Measurements from ENCODE around the gene MSI2. TPM values are rescaled to one million over a fixed set of nuclear protein-coding genes. Genes with fewer than 3 reads are reported as not detected.

The MSI2 gene
- polyA plus RNA-seq, 1 donor from 2014 or later: 3.8 TPM

GRCh38 chr17:57537524-57538410, 281.4 kb downstream of the MSI2 start:
- Mint-ChIP-seq H3K36me3 (peaks cover 4% of the 10 kb centered on the region), H3K4me1 (peaks cover 16 to 19% (median 18%) of the 10 kb centered on the region in 3 donors), H3K9me3 (no peaks in the 10 kb centered on the region), H3K27ac (peak overlapping the region in 1 of 3 donors; percentile 79), H3K27me3 (no peaks in the 10 kb centered on the region), H3K4me3 (peak overlapping the region in 2 of 4 donors; percentile 76 to 80)

DNA sequence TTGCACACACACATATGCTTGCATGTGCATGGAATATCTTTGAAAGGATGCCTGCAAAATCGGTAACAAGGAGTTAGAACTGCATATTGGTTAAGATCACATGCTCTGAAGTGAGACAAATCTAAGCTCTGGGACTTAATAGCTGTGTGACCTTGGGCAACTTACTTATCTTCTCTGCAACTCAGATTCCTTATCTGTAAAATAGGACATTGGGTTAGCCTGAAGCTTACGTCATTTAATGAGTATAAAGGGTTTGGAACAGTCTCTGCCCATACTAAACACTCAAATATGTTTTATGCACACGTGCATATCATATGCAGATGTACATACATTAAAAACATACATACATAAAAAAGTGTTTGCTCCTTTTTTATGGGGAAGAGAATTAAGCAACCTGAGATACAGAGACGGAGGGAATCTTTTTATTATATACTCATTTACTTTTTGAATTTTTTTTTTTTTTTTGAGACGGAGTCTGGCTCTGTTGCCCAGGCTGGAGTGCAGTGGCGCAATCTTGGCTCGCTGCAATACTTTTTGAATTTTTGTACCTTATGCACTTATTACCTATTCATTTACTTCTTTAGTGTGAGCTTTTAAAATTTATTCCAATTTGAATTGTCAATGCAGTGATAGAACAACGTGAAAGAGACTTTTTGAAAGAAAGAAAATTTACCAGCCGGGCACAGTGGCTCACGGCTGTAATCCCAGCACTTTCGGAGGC, 282.6 kb downstream of the MSI2 start:
- Mint-ChIP-seq H3K4me3 (no peak overlapping the region), H3K27ac (peak overlapping the region in 1 of 3 donors; percentile 79), H3K4me1 (peaks cover 19 to 28% (median 20%) of the 10 kb centered on the region in 3 donors), H3K9me3 (no peaks in the 10 kb centered on the region), H3K27me3 (no peaks in the 10 kb centered on the region), H3K36me3 (peaks cover 6% of the 10 kb centered on the region)

DNA sequence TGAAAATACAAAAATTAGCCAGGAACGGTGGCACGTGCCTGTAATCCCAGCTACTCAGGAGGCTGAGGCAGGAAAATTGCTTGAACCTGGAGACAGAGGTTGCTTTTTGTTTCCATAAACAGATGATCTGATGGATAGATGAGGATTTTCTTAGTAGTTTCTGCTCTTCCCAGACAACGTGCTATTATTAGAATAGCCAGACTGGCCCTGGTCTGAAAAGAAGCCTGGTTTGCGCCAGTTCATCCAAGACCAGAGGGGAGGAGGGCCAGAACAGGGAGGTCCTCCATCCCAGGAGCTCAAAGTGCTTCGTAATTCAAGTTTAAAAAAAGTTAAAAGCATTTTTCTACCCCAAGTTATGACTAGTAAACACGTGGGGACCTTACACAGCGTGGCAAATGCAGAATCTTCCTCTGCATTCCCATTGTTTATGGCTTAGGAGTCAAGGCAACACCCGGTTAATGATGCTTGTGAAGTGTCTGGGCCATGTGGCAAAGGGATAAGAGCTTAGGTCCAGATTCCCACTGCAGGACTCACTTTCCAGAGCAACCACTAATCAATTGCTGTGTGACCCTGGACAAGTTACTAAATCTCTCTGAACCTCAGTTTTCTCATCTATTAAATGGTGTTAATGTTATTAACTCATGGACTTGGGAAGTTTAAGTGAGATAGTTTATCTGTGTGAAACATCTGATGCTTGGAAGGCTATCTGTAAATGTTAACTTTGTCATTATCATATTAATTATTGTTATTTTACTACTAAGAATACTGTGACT, 283.4 kb downstream of the MSI2 start:
- peak overlapping the region in 1 of 4 donors; percentile 32 for H3K4me3 Mint-ChIP-seq
- no peaks in the 10 kb centered on the region for H3K27me3 Mint-ChIP-seq
- no peak overlapping the region for H3K27ac Mint-ChIP-seq
- H3K9me3 Mint-ChIP-seq: no peaks in the 10 kb centered on the region
- H3K36me3 Mint-ChIP-seq: peaks cover 5% of the 10 kb centered on the region
- H3K4me1 Mint-ChIP-seq: peaks cover 17 to 28% (median 22%) of the 10 kb centered on the region in 3 donors

DNA sequence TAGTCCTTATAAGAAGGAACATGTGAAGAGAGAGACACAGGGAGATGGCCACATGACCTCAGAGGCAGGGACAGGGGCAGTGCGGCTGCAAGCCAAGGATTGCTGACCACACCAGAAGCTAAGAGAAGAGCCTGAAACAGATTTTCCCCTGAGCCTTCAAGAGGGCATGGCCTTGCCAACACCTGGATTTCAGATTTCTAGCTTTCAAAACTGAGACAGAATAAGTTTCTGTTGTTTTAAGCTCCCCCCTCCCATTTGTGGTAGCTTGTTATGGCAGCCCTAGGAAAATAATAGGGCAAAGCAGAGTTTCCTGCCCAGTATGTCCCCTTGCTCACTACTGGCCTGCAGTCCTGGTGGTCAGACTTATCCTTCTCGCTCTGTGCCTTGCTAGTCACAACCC, 284.3 kb downstream of the MSI2 start:
- Mint-ChIP-seq H3K9me3 (no peaks in the 10 kb centered on the region), H3K36me3 (peaks cover 4% of the 10 kb centered on the region), H3K27me3 (no peaks in the 10 kb centered on the region), H3K4me1 (peaks cover 17 to 28% (median 24%) of the 10 kb centered on the region in 3 donors), H3K4me3 (peak overlapping the region in 1 of 4 donors; percentile 40), H3K27ac (peak overlapping the region in 2 of 3 donors; percentile 26 to 54)

GRCh38 chr17:57541049-57541448, 284.7 kb downstream of the MSI2 start:
- no peaks in the 10 kb centered on the region for H3K27me3 Mint-ChIP-seq
- peaks cover 4% of the 10 kb centered on the region for H3K36me3 Mint-ChIP-seq
- H3K4me3 Mint-ChIP-seq: peak overlapping the region in 1 of 4 donors; percentile 40
- peaks cover 17 to 28% (median 24%) of the 10 kb centered on the region in 3 donors for H3K4me1 Mint-ChIP-seq
- peak overlapping the region in 2 of 3 donors; percentile 26 to 54 for H3K27ac Mint-ChIP-seq
- no peaks in the 10 kb centered on the region for H3K9me3 Mint-ChIP-seq

GRCh38 chr17:57541472-57542394, 285.4 kb downstream of the MSI2 start:
- H3K4me1 Mint-ChIP-seq: peaks cover 14 to 28% (median 26%) of the 10 kb centered on the region in 3 donors
- peak overlapping the region in 1 of 3 donors; percentile 16 for H3K27ac Mint-ChIP-seq
- H3K4me3 Mint-ChIP-seq: no peak overlapping the region
- H3K9me3 Mint-ChIP-seq: no peaks in the 10 kb centered on the region
- peaks cover 4% of the 10 kb centered on the region for H3K36me3 Mint-ChIP-seq
- no peaks in the 10 kb centered on the region for H3K27me3 Mint-ChIP-seq

DNA sequence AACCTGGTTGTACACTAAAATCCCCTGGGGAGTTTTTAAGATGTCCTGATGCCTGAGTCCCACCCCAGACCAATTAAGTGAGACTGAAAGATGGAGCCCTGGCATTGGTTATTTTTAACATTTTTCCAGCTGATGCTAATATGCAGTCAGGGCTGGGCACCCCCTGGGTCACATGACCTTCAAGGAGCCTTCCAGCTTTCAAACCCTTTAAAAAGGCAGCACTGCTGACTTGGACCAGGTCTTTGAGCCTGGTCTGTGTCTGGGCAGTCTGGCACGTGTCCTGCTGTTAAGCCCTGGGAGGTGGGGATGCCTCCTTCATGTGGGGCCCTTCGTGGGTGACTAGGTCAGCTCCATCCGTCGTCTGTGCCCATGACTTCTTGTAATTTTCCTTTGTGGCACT, 286.2 kb downstream of the MSI2 start:
- H3K27me3 Mint-ChIP-seq: no peaks in the 10 kb centered on the region
- peak overlapping the region in 1 of 3 donors; percentile 1 for H3K27ac Mint-ChIP-seq
- peaks cover 4% of the 10 kb centered on the region for H3K36me3 Mint-ChIP-seq
- H3K4me3 Mint-ChIP-seq: no peak overlapping the region
- peaks cover 18 to 32% (median 32%) of the 10 kb centered on the region in 3 donors for H3K4me1 Mint-ChIP-seq
- no peaks in the 10 kb centered on the region for H3K9me3 Mint-ChIP-seq

DNA sequence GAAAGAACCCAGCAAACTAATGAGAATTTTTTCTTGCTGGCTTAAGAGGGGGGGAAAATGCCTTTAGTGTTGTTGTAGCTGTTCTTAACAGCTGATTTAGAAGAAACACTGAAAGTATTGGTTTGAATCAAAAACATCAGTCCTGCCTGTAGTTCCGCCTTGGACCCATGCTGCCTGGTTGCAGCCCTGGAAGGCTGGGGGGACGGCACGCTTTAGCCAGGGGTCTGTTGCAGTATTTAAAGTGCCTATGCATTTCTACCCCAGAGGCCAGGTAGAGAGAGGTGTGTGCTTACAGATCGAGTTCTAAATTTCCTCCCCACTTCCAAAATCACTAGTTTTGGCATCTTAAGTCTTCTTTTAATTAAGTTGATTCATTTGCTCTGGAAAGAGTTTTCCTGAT, 286.9 kb downstream of the MSI2 start:
- no peaks in the 10 kb centered on the region for H3K27me3 Mint-ChIP-seq
- H3K36me3 Mint-ChIP-seq: peaks cover 3% of the 10 kb centered on the region
- H3K4me3 Mint-ChIP-seq: no peak overlapping the region
- H3K9me3 Mint-ChIP-seq: no peaks in the 10 kb centered on the region
- peak overlapping the region in 1 of 3 donors; percentile 4 for H3K27ac Mint-ChIP-seq
- peaks cover 24 to 38% (median 34%) of the 10 kb centered on the region in 3 donors for H3K4me1 Mint-ChIP-seq

DNA sequence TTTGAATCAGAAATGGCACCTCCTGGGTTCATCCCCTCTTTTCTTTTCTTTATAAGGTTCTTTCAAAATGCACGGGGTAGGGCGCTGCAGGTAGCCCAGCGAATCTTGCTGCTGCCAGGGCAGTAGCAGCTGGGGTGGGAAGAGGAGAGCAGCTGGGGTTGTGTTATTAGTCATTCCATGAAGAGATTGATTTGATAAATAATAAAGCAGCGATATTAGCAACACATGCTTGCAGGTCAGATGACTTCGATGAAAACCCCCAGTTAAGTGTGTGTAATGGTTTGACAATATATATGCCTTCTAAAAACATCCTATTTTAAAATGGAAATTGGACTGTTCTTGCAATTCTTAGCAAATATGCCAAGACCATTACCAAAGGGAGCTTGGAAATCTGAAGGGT, 288.1 kb downstream of the MSI2 start:
- Mint-ChIP-seq H3K9me3 (no peaks in the 10 kb centered on the region), H3K4me1 (peaks cover 26 to 40% (median 36%) of the 10 kb centered on the region in 3 donors), H3K27ac (peak overlapping the region in 1 of 3 donors; percentile 14), H3K27me3 (no peaks in the 10 kb centered on the region), H3K36me3 (peaks cover 3% of the 10 kb centered on the region), H3K4me3 (no peak overlapping the region)

DNA sequence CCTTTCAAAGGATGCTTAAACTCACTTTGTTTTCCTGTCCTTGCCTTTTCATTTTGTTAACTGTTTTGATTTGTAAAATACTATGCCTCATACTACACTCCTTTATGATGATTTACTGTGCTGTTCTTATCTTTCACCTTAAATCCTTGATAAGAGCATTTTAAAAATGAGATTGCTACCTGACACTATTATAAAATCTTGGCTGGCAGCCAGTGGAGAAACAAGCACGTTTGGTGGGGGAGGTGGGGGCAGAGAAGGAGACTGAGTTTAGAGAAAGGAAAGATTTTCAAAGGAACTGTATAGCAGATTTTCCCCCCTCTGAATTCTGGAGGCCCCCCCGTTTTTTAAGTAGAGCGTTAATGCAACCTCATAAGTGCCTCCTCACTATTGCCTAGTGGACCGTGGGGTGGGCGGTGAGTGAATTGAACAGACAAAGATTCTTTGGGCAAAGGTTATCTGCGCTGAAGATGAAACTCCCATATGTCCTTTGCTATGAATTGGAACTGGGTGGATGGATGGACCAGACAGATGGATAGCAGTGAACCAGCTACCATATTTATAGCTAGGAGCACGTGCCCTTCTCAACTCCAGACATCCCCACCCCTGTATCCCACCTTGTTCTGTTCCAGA, 288.6 kb downstream of the MSI2 start:
- Mint-ChIP-seq H3K27ac (peak overlapping the region in 2 of 3 donors; percentile 6 to 14), H3K9me3 (no peaks in the 10 kb centered on the region), H3K4me1 (peaks cover 31 to 43% (median 39%) of the 10 kb centered on the region in 3 donors), H3K27me3 (no peaks in the 10 kb centered on the region), H3K4me3 (no peak overlapping the region), H3K36me3 (peaks cover 3% of the 10 kb centered on the region)

GRCh38 chr17:57545731-57546342, 289.5 kb downstream of the MSI2 start:
- H3K4me1 Mint-ChIP-seq: peaks cover 35 to 41% (median 37%) of the 10 kb centered on the region in 3 donors

GRCh38 chr17:57548421-57549410, 292.4 kb downstream of the MSI2 start:
- Mint-ChIP-seq H3K36me3 (peaks cover 2% of the 10 kb centered on the region), H3K4me3 (peak overlapping the region in 2 of 4 donors; percentile 82 to 84), H3K4me1 (peaks cover 43 to 60% (median 50%) of the 10 kb centered on the region in 3 donors), H3K27ac (peak overlapping the region in 2 of 3 donors; percentile 90 to 98), H3K27me3 (no peaks in the 10 kb centered on the region), H3K9me3 (no peaks in the 10 kb centered on the region)

More at GRCh38 chr17:57545731-57546342, 289.5 kb downstream of the MSI2 start:
- Mint-ChIP-seq H3K27ac (peak overlapping the region in 1 of 3 donors; percentile 14), H3K36me3 (peaks cover 3% of the 10 kb centered on the region), H3K9me3 (no peaks in the 10 kb centered on the region), H3K4me3 (no peak overlapping the region), H3K27me3 (no peaks in the 10 kb centered on the region)
